ENCODE results near the gene BBS7. TPM values are rescaled to one million over a fixed set of nuclear protein-coding genes. Genes with fewer than 3 reads are reported as not detected.
A peak's percentile ranks its signal among the peaks of the same experiment; 100 is the strongest.

Gene BBS7
- polyA plus RNA-seq, 3 donors: 22.5 to 28.4 (median 24.0) TPM

GRCh38 chr4:121851354-121851753 lies 18.9 kb downstream of the BBS7 start:
- DNase-seq: no peak

- no peak for DNase-seq
These were observed 23.6 kb downstream of the BBS7 start for GRCh38 chr4:121846662-121847061.

DNA sequence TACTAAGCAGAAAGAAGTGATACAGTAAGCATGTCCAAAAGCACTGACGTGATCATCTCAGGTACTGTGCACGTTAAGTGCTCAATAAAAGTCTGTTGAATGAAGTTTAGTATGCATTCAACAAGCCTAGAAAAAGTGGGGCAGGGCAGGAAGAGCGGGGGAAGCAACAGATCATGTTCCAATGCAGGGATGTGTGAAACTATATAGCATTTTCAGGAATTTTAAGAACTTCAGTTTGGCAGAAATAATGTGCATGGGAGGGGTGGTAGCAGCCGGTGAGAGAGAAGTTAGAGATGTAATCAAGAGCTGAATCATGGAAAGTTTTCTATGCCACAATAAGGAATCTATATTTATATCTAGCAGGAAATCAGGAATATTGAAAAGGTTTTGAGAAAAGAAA lies 27.4 kb downstream of the BBS7 start:
- DNase-seq: no peak

GRCh38 chr4:121838136-121838535 lies 32.1 kb downstream of the BBS7 start:
- no peak for DNase-seq

DNA sequence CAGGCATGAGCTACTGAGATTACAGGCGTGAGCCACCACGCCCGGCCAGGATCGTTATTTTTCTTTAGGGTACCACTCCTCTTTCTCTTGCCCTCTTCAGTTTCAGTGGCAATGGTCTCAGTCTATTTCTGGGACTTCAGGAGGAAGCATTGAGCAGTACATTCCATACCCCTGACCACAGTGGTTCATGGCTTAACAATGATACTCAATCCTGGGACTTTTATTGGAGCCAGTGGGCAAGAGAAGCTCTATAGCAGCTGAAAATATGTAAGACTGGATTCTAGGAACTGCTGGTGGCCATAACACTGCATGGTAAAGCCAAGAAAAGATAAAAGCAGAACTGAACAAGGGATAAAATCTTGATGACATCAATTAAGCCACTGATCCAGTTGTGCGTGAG lies 40.8 kb downstream of the BBS7 start:
- no peak for DNase-seq

- no peak for DNase-seq
These were observed 42.4 kb downstream of the BBS7 start for GRCh38 chr4:121827853-121828252.

GRCh38 chr4:121824950-121825349 lies 45.3 kb downstream of the BBS7 start:
- DNase-seq: no peak

- no peak for DNase-seq
These were observed 46.1 kb downstream of the BBS7 start for GRCh38 chr4:121824171-121824527.

GRCh38 chr4:121823505-121824170 lies 46.6 kb downstream of the BBS7 start, which contains the start of gene CCNA2:
Gene CCNA2, minus strand, starts transcription at chr4:121823883. Its CDS starts 255 bp downstream, at chr4:121823628.
- DNase-seq: peak; percentile 97

GRCh38 chr4:121822796-121823504 lies 47.3 kb downstream of the BBS7 start:
- DNase-seq: no peak

DNA sequence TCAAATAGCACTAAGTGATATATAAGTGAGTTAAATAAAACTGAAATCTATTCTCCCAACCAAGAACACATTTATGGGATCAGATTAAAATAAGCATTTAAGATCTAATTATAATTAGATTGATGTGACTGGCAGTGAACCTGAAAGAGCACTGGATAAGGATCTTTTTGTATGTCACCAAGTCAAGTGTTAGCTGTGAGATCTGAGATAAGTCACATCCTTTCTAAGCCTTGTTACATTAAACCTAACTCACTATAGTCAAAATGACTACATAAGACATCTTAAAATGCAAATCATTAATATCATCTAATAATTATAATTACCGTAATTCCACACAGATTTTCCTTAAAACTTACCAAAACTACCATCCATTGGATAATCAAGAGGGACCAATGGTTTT lies 48.2 kb downstream of the BBS7 start:
- no peak for DNase-seq

DNA sequence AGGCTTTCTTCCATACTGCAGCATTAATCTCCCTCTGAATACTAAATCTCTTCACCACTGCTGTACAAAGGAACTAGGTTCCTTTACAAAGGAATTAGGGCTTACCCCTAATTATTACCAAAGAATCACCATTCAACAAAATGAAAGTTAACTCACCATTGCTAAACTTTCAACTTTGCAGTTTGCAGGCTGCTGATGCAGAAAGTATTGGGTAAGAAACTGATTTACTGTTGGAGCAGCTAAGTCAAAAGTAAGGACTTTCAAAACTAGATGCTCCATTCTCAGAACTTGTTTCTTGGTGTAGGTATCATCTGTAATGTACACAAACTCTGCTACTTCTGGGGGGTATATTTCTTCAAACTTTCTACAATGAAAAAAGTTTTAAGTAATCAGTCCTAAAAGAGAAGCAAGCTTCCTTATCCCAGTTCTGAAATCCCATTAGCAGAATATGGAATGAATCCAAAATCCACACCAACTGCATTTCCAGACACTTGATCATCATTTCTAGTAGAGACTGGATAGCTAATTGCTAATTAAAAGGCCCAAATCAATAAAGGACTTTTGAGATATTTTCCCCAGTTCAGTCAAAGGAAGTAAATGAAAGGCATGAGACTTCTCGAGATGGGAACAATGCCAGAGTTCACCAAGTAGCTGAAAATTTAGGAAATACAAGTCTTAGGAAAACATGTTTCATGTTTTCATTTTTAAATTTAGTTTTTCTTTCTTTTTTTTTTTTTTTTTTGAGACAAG lies 50.9 kb downstream of the BBS7 start:
- no peak for DNase-seq

GRCh38 chr4:121818215-121818614 lies 52.1 kb downstream of the BBS7 start:
- no peak for DNase-seq

DNA sequence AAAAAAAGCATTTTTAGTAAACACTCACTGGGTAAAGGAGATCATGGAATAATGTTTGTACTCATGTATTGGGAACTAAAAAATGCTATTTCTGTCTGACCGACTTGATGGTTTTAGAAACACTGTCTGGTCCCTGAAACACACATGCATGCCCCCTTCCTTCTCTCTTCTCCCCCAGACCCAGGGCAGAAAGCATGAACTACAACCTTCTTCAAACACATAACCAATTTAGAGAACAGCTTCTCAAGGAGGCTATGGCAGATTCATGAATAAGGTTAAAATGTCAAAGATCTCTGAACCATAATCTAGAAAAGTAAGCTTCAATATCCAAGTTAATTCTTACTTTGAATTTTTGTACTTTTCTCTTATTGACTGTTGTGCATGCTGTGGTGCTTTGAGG lies 52.6 kb downstream of the BBS7 start:
- DNase-seq: no peak

- no peak for DNase-seq
These were observed 53.3 kb downstream of the BBS7 start for GRCh38 chr4:121817006-121817405.

DNA sequence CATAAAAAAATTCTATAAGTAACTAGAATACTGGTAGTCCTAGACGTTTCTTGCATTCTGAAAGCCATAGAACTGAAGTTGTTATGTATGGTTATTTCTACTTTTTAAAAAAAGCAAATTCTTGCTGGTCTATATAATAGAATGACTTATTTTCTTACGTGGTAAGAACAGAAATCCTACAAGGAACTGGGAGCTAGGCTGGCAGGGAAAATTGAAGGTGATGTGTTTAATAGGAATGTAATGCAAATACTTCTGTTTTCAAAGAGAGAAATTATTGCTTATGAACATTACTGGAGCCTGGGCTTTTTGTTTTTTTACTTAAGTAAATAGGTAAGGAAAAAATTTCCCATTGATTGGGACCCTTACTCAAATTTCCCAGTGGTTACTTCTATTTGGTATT lies 55.5 kb downstream of the BBS7 start:
- DNase-seq: no peak

- no peak for DNase-seq
These were observed 59.2 kb downstream of the BBS7 start for GRCh38 chr4:121811122-121811521.

DNA sequence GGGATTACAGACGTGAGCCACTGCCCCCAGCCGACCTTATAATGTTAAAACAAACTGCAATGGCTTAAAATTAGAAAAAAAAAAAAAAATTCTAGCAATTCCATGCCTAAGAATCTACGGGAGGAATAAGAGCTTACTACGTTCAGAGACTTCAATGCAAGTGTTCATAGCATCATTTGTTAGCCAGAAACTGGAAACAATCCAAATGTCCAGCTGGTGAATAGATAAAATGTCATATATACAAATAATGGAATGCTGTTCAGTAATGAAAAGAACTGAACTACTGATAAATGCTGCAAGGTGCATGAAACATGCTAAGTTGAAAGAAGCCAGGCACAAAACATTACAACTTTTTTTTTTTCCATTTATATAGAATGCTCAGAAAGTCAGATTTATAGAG lies 63.9 kb downstream of the BBS7 start:
- no peak for DNase-seq

DNA sequence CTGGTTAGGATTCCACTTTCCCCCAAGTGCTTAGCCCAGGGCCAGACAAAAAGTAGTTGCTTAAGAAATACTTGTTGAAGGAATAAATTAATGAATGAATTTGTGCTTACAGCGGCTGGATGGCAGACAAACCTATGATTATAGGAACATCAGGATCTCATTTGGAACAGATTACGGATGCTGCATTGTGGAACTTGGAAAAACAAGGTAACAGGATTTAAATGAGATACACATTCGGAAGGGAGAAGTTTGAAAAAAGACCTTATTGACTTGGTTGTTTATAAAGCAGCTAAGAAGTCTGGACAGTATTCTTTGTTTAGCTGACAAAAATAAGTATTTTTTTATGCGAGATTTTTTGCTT lies 68.6 kb downstream of the BBS7 start:
- no peak for DNase-seq

DNA sequence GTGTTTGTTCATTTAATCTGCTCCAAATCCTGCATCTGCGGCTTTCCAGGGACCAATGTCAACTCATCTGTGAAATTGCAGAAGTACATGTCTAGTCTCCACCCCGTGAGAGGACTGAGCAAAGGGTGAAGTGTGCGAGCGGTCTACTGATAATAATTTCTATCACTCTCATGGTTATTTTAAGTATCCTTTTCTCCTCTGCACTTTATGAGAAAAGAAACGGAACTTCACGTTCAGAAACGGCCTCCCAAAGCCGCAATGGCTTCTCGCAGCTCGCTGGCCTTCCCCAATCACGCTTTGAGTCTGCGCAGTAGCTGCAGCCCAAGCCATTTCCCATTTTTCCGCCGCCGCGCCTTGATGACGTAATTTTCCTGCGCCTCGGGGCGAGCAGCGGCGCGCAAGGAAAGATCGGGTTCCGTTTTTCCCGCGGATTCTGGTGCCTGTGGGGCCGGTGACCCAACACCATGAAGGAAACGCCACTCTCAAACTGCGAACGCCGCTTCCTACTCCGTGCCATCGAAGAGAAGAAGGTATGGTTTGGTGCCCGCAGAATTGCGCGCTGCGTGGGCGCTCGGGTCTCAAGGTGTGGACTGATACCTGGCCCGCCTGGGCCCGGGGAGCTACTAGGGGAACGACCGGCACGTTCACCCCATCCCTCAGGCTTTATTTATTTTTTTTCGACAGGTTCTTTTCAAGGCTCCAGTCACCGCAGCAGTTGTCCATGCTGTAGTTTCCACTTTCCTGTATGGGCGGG lies 69.1 kb downstream of the BBS7 start, which contains the start of gene EXOSC9:
TSS of gene EXOSC9 (plus strand) at position 363 of the 754 bp plus-strand sequence. CDS start at position 465, 102 bp downstream.
- DNase-seq: peak; percentile 96

- no peak for DNase-seq
These were observed 69.7 kb downstream of the BBS7 start for GRCh38 chr4:121800638-121800960.

GRCh38 chr4:121799867-121800501 lies 70.3 kb downstream of the BBS7 start:
- DNase-seq: no peak
